Posterior vena cava (tissue), 2 donors: ENCODE results near the gene AMZ2. TPM values are rescaled to one million over a fixed set of nuclear protein-coding genes. Genes with fewer than 3 reads are reported as not detected.
"Not testable (repeated sequence)": the region's sequence is repeated elsewhere in the genome, so short reads cannot be mapped to it uniquely, and the experiment has no call there.

Experiments
- DNase-seq: peaks from one replicate; pipeline ENCODE4 v3.0.0-alpha.2; 2020; ENCODE audit warnings: low spot score
- intact Hi-C, 2 donors: fragments of 100-400 bp; cut with DNase I; formaldehyde crosslinking; loops; one replicate each; pipeline versions ENCODE4 v1.14.1 to v1.14.2; 2022 to 2023
- long read RNA-seq, 2 donors: library from polyadenylated mRNA; unstranded; transcript quantifications; one replicate each; pipeline ENCODE4 v2.0.0, GENCODE V29; 2020 to 2021
- total RNA-seq, 2 donors: library from RNA; stranded (reverse); fragmentation: NEBNext Ultra II Directional; extraction: Animal tissue kit (Norgen Biotek cat#: 25700); gene quantifications; one replicate each; pipeline ENCODE4 v1.2.1, GENCODE V29; 2021
- donor health status: DM: yes; HTN: yes; CAD: no.
- donor health status: DM: yes; HTN: yes; CAD: no.

AMZ2 gene
- total RNA-seq, result 10 to 100 TPM; 43.4 to 58.9 TPM
- long read RNA-seq, donor 1, transcript AMZ2-202 (7 exons, 2,402 nt), result major isoform, 23 of 32 reads
- long read RNA-seq, donor 1, partial matches to known transcripts, result 0 of 32 reads
- long read RNA-seq, donor 1, other reads (novel, unspliced or antisense), result 6 of 32 reads
- long read RNA-seq, donor 2, transcript AMZ2-202 (7 exons, 2,402 nt), result major isoform, 87 of 154 reads
- long read RNA-seq, donor 2, transcript AMZ2-203 (8 exons, 1,378 nt), result minor isoform, 33 of 154 reads
- long read RNA-seq, donor 2, partial matches to known transcripts, result 3 of 154 reads
- long read RNA-seq, donor 2, other reads (novel, unspliced or antisense), result 28 of 154 reads

DNA sequence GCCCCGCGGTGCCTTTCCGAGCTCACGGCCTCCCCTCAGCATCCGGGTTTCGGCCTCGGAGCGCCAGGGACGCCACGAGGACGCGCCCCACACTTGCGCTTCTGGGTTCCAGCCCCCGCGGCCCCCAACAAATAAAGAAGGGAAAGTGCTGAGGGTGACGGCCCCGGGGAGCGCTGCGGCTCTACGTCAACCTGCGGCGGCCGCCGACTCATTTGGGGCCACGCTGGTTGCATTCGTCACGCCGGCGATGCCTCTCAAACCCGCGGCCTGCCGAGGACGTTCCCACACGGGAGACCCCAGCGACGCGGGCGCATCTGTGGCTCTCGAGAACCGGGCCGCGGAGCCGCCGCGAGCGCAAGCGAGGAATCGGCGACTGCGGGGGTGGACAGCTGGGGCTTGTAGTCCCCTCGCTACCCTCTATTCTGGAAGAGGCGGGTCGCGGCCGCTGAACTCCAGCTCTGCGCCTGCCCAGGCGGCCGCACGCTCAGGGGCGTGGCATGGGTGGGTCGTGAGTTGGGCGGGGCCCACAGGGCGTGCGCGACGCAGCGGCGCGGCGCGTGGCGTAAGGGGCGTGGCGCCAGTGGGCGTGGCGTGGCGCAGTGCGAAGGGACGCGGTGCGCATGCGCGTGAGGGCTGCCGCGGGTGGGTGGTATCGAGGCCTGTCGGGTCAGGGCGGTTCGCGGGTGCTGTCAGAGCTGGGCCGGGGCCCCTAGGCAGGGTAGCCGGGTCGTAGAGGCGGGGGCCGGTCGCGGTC, at the start of gene AMZ2:
TSS of gene AMZ2 (plus strand) at position 599 of the 754 bp plus-strand sequence. CDS start 2,145 bp downstream, outside the sequence.
- peak; percentile 99 for DNase-seq
- intact Hi-C loops, result no loop called here

GRCh38 chr17:68198931-68199836, 48.7 kb upstream of the AMZ2 start:
- intact Hi-C loops, result no loop called here
- DNase-seq, result no peak

GRCh38 chr17:68199837-68200688, 47.8 kb upstream of the AMZ2 start:
- intact Hi-C loops, result no loop called here
- no peak for DNase-seq

GRCh38 chr17:68200689-68201417, 47.0 kb upstream of the AMZ2 start:
- intact Hi-C loops, result no loop called here
- DNase-seq, result peak; percentile 90

DNA sequence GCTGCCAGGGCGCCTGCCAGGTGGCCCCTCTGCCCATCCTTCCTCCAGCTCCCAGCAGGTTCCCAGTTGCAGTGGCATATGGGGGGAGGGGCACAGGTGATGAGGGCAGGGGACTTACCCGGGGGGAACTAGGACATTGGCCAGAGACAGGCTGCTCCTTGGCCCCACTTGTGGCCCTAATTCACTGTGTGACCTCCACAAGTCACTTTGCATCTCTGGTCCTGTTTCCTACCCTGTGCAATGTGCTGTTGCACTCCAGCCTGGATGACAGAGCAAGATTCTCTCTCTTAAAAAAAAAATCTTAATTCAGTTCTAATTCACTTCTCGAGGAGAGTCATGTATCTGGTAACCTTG, 46.4 kb upstream of the AMZ2 start:
- intact Hi-C loops, DNase-seq: not testable (repeated sequence)

GRCh38 chr17:68202321-68202720, 45.5 kb upstream of the AMZ2 start:
- DNase-seq, intact Hi-C loops: not testable (repeated sequence)

GRCh38 chr17:68204736-68205135, 43.1 kb upstream of the AMZ2 start:
- intact Hi-C loops, result no loop called here
- no peak for DNase-seq

GRCh38 chr17:68205251-68205807, 42.5 kb upstream of the AMZ2 start:
- DNase-seq, result peak; percentile 98
- intact Hi-C loops, result no loop called here

DNA sequence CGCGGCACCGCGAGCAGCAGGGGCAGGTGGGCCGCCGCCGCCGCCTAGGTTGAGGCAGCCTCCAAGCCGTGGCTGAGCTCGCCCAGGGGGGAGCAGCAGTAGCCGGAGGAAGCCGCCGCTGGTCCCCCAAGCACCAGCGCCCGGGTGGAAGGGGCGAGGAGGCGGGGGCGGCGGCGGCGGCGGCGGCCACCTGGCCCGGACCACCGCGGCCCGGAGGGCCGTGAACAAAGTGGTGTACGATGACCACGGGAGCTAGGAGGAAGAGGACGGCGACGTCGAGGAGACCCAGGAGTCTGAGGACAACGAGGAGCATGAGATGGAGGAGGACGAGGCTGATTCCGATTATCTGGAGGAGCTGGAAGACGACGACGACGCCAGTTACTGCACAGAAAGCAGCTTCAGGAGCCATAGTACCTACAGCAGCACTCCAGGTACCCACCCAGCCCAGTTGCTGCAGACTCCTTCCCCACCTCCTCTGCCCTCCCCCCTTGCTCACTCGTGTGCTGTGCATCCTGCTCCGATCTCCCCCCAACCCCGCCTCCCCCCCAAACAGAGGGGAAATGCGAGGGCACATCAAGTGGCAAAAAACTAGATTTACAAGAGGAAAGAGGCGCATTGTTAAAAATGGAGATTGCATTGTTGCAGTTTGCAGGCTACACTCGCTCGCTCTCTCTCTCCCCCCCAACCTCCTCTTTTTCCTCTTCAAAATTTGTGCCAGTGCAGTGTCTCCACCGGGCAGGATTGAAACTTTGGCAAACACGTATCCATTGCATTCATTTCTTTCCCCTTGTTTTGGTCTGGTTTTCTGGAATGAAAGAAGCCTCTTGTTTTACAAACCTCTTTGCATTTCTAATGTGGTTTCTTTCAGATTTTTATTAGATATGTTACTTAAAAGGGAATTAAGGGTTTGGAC, 41.8 kb upstream of the AMZ2 start:
- intact Hi-C loops, result no loop called here
- peak; percentile 85 for DNase-seq

- no peak for DNase-seq
- intact Hi-C loops, result no loop called here
Measured at GRCh38 chr17:68207651-68208253, 40.1 kb upstream of the AMZ2 start.

- intact Hi-C loops, DNase-seq: not testable (repeated sequence)
Measured at GRCh38 chr17:68208651-68209050, 39.2 kb upstream of the AMZ2 start.

GRCh38 chr17:68209191-68209900, 38.5 kb upstream of the AMZ2 start:
- DNase-seq, intact Hi-C loops: not testable (repeated sequence)

GRCh38 chr17:68210570-68211315, 37.1 kb upstream of the AMZ2 start:
- no peak for DNase-seq
- intact Hi-C loops, result no loop called here

DNA sequence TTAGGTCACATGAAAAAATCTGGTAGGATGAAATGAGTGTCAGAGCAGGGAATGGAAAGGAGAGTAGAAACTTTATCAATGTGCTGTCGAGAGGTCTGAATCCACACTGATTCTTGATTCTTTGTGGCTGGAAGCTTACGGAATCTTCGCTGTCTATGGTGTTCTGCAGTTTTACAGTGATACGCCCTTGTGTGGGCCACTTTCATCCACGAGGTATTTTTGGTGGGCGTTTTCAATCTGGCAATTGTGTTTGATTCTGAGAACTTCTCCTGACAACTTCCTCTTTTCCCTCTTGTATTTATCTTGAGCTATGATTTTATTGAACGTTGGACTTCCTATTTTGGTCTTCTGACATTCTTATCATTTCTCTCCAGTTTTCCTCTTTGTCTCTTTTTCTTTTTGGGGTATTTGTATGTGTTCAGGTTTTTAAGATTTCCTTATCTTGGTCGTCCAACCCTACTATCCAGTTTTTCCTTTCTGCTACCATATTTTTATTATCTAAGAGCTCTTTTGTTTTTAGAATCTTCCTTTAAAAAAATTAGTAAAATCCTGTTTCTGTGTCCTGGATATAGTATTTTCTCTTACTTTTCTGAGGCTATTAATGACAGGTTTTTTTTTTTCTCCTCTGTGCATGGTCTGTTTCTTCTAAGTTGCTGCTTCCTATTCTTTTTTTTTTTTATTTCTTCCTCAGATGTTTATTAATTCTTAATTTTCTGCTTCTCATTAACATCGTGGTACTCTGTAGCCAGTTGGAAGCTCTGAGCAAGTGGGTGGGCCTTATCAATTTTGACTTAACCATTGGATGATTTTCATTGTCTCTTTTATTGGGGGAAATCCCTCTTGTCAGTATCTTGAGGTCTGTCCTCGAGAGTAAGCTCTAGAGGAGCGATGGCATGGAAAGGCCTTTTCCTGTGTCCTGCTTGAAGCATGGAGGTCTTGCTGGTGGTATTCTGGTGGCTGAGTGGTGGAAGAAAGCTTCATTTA, 34.1 kb upstream of the AMZ2 start:
- intact Hi-C loops, DNase-seq: not testable (repeated sequence)
